Measurements from ENCODE around the gene ACY1. TPM values are rescaled to one million over a fixed set of nuclear protein-coding genes. Genes with fewer than 3 reads are reported as not detected.

ACY1 gene
- total RNA-seq, 1 experiment from 2014 or later, result 62.6 TPM

- Histone ChIP-seq H2BK120ac (ENCODE audit: low read depth, low read length, poor library complexity, severe bottlenecking) (no peak overlapping the region), H2AFZ (ENCODE audit: low read length) (no peak overlapping the region), H3K4me1 (ENCODE audit: insufficient read depth, low read length) (peaks cover 4% of the 10 kb centered on the region; the same call in 1 of the 2 replicates), H3K23ac (ENCODE audit: insufficient read length, low read depth, low read length) (no peak overlapping the region), H3T11ph (ENCODE audit: low read length) (no peak overlapping the region), H2BK15ac (ENCODE audit: low read depth, low read length) (no peak overlapping the region), H3K4ac (ENCODE audit: low read depth, low read length) (no peak overlapping the region), H4K20me1 (ENCODE audit: control insufficient read depth, insufficient read depth, insufficient read length) (peaks cover 5% of the 10 kb centered on the region), H4K91ac (ENCODE audit: insufficient read length, low read depth, low read length) (no peak overlapping the region), H4K8ac (replicated peaks; ENCODE audit: insufficient read length, low read depth, low read length) (no peak overlapping the region), H4K5ac (ENCODE audit: insufficient read length, low read depth, low read length) (no peak overlapping the region), H2BK20ac (ENCODE audit: low read depth, low read length, poor library complexity, severe bottlenecking) (no peak overlapping the region), H2BK5ac (ENCODE audit: insufficient read length, low read length) (no peak overlapping the region), H3K27ac (ENCODE audit: insufficient read length, low read depth, low read length) (no peak overlapping the region), H2AK5ac (ENCODE audit: insufficient read length, low read length) (no peak overlapping the region), H3K4me2 (ENCODE audit: insufficient read depth, insufficient read length, low read length) (no peak overlapping the region), H3K9ac (ENCODE audit: extremely low read depth, insufficient read length, low read length) (no peak overlapping the region), H3K56ac (ENCODE audit: insufficient read length, low read depth, low read length) (no peak overlapping the region), H2BK12ac (ENCODE audit: insufficient read length, low read depth, low read length) (no peak overlapping the region), H3K23me2 (ENCODE audit: insufficient read length, low read depth, low read length, poor library complexity, severe bottlenecking) (no peaks in the 10 kb centered on the region), H3K9me3 (ENCODE audit: control insufficient read depth, low read depth, low read length) (no peaks in the 10 kb centered on the region), H3K79me2 (ENCODE audit: insufficient read depth, low read length) (no peaks in the 10 kb centered on the region), H3K18ac (ENCODE audit: insufficient read length, low read depth, low read length) (no peak overlapping the region), H3K14ac (ENCODE audit: insufficient read depth, low read length) (no peak overlapping the region), H3K27me3 (ENCODE audit: insufficient read depth, low read length) (no peaks in the 10 kb centered on the region), H3K79me1 (ENCODE audit: insufficient read depth, low read depth, low read length, poor library complexity, severe bottlenecking) (no peaks in the 10 kb centered on the region)
- Mint-ChIP-seq H3K4me1 (peaks cover 14 to 24% of the 10 kb centered on the region in 2 experiments), H3K27ac (no peak overlapping the region; a peak in 1 of 7 replicates), H3K36me3 (ENCODE audit: insufficient read depth in 1 of 3, low read depth in 3 of 3) (no peaks in the 10 kb centered on the region), H3K4me3 (no peak overlapping the region), H3K9me3 (no peaks in the 10 kb centered on the region), H3K27me3 (ENCODE audit: low read depth) (peaks cover 2% of the 10 kb centered on the region)
- no peak for DNase-seq
- no CpG with 5 or more reads among the region's 8 CpGs for WGBS (ENCODE audit: extremely low coverage, insufficient read length, low lambda C conversion rate)
- no peak for TF ChIP-seq CTCF (conservative IDR thresholded peaks at IDR 0.05)
Measured at GRCh38 chr3:52023860-52024764, 40.8 kb downstream of the ACY1 start.

Measured in H9 (cell line).